Measurements from ENCODE around the gene TRIM36.

Gene TRIM36

DNA sequence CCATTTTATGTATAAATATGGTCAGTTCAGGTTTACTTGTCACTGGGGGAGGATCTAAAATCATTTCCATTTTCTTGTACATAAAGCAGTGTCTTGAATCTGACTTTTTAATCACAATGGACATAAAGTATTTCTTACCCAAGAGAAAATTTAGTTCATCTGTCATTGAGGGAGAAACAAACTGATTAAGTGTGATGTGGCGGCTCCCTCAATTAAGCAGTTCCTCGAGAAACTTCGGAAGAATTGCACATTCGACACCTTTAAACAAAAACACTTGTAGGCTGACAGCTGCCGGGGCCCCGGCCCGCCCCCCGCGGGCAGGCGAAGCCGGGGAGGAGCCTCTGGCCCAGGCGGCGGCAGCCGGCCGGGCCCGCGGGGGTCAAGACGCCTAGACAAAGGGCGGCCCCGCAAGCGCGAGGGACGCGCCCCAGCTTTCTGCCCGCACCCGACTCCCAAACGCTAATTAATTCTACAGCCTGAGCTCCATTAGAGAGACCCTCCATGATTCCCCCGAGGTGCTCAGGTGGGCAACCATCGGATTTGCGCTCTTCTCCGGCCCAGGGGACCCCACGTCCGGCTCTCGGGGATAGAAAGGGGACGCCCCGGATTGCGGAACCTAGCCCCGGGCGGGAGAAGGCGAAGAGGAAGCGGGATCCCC is 750 bp downstream of the TRIM36 start:
- TF ChIP-seq, protein P1, sequence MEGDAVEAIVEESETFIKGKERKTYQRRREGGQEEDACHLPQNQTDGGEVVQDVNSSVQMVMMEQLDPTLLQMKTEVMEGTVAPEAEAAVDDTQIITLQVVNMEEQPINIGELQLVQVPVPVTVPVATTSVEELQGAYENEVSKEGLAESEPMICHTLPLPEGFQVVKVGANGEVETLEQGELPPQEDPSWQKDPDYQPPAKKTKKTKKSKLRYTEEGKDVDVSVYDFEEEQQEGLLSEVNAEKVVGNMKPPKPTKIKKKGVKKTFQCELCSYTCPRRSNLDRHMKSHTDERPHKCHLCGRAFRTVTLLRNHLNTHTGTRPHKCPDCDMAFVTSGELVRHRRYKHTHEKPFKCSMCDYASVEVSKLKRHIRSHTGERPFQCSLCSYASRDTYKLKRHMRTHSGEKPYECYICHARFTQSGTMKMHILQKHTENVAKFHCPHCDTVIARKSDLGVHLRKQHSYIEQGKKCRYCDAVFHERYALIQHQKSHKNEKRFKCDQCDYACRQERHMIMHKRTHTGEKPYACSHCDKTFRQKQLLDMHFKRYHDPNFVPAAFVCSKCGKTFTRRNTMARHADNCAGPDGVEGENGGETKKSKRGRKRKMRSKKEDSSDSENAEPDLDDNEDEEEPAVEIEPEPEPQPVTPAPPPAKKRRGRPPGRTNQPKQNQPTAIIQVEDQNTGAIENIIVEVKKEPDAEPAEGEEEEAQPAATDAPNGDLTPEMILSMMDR (IDR thresholded peaks at IDR 0.05; ENCODE audit: low read depth, low read length, missing control alignments) = no peak
- no peak for DNase-seq (ENCODE audit: low read depth)
- H3K4me3 ChIP-seq (ENCODE audit: low read depth, low read length) = peak overlapping the region; percentile 84

DNA sequence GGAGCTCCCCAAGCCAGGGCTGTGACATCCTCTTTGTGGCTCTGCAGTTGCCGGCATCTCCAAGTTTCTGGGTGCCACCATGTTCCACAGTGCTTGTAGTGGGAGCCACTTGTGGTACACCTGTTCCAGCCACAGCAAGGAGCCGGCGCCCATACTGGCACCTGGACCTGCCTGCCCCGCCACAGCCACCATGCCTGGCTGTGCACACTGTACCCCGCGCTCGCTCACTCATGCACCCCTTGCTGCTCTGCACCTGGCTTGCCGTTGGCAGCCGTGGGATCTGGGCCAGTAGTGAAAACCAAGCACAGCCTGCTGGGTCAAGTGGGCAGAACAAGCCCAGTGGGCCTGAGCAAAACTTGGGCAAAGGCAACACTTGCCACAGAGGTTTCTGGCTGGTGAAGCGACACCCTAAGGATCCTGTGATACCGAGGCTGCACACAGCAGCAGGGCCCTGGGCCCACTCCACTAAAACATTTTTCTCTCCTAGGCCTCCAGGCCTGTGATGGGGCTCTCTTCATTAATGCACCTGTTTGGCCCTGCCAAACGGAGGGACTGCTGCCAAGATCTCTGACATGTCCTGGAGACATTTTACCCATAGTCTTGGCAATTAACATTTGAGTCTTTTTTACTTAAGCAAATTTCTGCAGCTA is 2.8 kb downstream of the TRIM36 start:
- no peak for DNase-seq (ENCODE audit: low read depth)
- TF ChIP-seq, protein P1 (IDR thresholded peaks at IDR 0.05; ENCODE audit: low read depth, low read length, missing control alignments) = no peak
- H3K4me3 ChIP-seq (ENCODE audit: low read depth, low read length) = no peak overlapping the region

DNA sequence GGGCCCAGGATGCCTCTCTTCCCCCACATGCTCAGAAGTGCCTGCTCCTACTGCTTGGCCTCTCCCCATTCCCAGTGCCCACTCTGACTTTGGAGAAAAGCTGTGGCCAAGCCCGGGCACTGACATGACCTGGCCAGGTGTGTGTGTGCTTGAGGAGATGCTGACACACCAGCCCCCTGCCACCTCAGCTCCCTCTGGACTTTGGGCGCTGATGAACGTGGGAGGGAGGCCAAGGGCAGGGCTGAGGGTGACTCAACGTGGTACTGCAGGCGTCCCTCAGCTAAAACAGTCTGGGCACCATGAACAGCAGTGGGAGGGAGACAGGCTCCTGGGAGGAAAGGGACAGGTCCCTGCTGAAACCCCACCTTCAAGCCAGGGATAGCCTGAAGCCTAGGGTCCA is 3.9 kb downstream of the TRIM36 start:
- no peak for DNase-seq (ENCODE audit: low read depth)
- TF ChIP-seq, protein P1 (IDR thresholded peaks at IDR 0.05; ENCODE audit: low read depth, low read length, missing control alignments) = no peak
- H3K4me3 ChIP-seq (ENCODE audit: low read depth, low read length) = no peak overlapping the region

DNA sequence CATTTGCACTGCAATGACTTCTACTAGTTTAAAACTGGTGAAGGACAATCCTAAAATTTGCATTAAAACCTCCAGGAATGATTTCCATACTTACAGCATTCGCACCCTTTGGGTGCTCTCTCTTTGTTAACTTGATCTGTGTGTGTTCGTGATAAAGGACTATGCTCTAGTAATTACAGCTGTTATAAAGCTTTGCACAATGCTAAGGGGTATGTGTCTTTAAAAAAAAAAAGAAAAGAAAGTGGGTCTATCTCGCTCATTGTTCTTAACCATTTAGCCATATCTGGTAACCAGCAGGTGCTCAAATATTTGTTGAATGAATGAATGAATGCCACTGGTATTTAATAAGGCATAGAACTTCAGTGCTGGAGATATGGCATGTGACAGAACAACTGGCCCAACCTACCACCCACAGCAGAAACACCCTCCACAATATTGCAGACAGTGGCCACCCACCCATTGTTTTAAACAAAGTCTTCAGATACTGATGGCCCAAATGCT is 8.7 kb downstream of the TRIM36 start:
- TF ChIP-seq, protein P1 (IDR thresholded peaks at IDR 0.05; ENCODE audit: low read depth, low read length, missing control alignments) = no peak
- no peak overlapping the region for H3K4me3 ChIP-seq (ENCODE audit: low read depth, low read length)
- DNase-seq (ENCODE audit: low read depth) = no peak

DNA sequence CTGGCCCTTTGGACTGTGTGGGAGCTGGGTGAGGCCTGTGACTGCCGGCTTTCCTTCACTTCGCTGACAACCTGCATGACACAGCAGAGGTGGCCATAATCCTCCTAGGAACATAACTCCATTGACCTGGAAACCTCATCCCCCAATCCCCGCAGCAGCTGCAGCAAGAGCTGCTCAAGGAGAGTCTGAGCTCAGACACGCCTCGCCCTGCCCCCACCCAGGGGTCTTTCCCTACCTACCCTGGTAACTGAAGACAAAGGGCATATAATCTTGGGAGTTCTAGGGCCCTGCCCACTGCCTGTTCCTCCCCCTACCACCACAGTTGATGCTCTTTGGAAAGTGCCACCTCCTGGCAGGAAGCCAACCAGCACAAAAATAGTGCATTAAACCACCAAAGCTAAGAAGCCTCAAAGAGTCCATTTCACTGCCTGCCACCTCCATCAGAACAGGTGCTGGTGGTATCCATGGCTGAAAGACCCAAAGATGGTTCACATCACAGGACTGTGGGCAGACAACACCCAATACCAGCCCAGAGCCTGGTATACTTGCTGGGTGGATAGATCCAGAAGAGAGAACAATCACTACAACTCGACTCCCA is 18.4 kb downstream of the TRIM36 start:
- DNase-seq (ENCODE audit: low read depth) = no peak
- no peak overlapping the region for H3K4me3 ChIP-seq (ENCODE audit: low read depth, low read length)
- TF ChIP-seq, protein P1 (IDR thresholded peaks at IDR 0.05; ENCODE audit: low read depth, low read length, missing control alignments) = no peak

DNA sequence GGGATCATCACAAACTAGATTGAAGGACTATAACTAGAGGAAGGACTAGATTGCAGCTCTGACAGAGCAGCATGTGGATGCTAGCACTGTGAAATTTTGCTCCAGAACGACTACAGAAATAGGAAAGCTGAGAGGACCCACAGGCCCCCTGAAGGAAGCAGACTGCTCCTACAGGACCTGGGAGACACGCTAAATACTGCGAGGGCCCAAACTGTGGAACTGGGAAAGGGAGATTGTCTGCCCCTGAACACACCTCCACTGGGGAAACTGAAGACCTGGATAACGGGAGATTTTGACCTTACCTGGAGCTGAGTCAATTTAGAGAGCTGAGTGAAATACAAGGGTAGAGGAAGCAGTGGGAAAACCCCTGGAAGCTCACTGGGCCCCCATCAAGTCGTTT is 19.2 kb downstream of the TRIM36 start:
- TF ChIP-seq, protein P1 (IDR thresholded peaks at IDR 0.05; ENCODE audit: low read depth, low read length, missing control alignments) = no peak
- no peak for DNase-seq (ENCODE audit: low read depth)
- no peak overlapping the region for H3K4me3 ChIP-seq (ENCODE audit: low read depth, low read length)

All from GM12864 (cell line).